Renal pelvis (tissue), 4 donors: ENCODE measurements around the gene PRM3. TPM values are rescaled to one million over a fixed set of nuclear protein-coding genes. Genes with fewer than 3 reads are reported as not detected.
"Not testable (repeated sequence)": the region's sequence is repeated elsewhere in the genome, so short reads cannot be mapped to it uniquely, and the experiment has no call there.

Experiments used
- DNase-seq: peaks from one replicate; pipeline ENCODE4 v3.0.0-alpha.2; 2013
- polyA plus RNA-seq, 3 donors: library from polyadenylated mRNA; unstranded; fragments of 120-200 nt; gene quantifications; one replicate each; pipeline ENCODE4 v1.2.1, GENCODE V29; 2013; ENCODE audit not compliant: insufficient read length in 3 of 3

The PRM3 gene
- polyA plus RNA-seq, 3 donors: not detected

DNA sequence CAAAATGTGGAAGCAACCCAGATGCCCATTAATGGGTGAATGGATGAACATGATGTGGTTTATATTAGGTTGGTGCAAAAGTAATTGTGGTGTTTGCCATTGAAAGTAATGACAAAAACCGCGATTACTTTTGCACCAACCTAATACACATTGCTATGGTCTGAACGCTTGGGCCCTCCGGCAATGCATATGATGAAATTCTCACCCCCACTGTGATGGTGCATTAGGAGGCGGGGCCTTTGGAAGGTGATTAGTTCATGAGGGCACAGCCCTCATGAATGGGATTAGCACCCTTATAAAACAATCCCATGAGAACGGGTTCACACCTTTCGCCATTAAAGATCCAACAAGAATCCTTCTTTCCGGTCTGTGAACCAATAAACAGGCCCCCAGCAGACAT lies 33.0 kb upstream of the PRM3 start:
- DNase-seq: no peak

DNA sequence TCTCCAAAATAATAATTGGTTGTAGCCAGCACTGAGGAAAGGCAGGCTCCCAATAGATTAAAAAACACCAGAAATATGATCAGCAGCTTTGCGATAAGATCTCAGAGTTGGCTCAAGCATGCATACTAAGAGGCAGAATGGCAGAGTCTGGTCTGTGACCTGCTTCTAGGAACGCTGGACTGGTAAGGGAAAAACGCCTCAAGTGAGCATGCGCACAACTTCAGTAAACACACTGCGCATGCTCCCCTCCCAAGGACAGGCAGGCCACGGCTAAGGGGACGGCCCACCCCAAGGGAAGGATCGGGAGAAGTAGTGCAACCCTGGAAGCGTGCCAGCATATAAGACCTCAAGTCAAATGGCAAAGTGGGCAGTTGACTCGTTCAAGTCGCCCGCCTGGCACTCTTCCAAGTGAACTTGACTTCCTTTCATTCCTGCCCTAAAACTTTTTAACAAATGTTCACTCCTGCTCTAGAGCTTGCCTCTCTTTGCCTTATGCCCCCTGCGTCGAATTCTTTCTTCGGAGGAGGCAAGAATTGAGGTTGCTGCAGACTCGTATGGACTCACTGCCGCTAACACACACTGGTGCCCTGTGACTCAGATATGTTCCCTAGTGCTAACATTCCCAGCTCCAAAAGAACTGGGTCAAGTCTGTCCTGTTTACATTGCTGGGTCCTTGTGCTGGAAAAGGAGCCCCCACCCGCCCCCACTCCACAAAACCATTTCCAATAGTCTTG lies 30.1 kb upstream of the PRM3 start:
- no peak for DNase-seq

DNA sequence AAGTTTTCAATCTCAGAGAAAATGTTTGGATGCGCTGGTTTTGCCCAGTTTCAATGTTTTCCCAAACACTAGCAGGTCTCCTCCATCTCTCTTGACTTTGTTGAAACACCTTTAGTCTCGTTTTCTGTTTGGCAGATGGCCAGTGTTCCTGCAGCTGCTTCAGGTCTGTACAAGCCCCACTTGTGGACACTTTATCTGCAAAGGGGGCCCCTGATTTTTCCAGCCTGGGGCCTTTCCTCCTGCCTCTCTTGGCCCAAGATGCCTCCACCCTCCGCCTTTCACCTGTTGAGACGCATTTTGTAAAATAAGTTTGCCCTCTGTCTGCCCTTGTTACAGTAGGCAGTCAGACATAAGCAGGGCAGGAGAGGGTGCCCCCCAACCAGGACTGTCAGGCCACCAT lies 29.5 kb upstream of the PRM3 start:
- no peak for DNase-seq

DNA sequence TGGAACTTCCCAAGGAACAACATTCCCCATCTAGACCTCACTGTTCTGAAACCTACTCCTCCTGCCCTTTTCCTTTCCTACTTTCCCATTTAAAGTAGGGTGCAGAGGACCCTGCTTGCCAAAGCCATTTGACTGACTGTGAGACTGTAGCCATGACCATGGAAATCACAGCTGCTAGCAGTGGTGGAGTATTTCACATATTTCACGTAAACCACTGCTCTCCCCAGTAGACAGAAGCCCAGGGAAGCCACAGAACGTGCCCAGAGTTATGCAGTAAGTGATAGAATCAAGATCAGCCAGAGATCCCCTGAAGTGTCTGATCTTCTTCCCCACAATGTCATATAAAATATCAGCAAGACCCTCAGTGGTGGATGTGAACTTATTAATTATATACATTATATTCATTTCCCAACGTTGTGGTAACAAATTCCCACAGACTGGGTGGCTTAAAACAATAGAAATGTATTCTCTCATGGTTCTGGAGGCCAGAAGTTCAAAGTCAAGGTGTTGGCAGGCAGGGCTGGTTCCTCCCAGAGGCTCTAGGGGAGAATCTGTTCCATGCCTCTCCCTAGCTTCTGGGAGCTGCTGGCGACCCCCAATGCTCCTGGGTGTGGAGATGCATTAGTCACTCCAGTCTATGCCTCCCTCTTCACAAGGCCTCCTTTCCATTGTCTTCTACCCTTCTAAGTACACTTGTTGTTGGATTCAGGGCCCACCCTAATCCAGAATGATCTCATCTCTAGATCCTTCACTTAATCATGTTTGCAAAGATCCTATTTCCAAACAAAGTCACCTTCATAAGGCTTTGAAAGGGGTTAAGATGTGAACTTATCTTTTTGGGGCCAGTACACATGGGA lies 28.4 kb upstream of the PRM3 start:
- no peak for DNase-seq

DNA sequence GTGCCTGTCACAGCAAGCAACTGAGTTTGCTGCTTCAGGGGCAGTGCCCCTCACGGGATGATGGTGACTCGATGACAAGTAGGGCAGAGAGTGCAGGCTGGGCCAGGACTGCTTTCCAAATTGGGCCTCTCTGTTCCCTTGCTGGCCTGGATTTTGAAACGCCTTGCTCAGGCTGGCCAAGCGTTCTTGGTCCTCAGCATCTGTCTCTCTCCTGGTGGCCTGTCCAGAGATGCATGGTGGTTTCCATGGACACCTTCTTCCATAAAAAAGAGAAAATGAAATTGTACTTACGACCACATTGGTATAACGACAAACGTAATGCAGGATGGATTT lies 27.1 kb upstream of the PRM3 start:
- DNase-seq: no peak

DNA sequence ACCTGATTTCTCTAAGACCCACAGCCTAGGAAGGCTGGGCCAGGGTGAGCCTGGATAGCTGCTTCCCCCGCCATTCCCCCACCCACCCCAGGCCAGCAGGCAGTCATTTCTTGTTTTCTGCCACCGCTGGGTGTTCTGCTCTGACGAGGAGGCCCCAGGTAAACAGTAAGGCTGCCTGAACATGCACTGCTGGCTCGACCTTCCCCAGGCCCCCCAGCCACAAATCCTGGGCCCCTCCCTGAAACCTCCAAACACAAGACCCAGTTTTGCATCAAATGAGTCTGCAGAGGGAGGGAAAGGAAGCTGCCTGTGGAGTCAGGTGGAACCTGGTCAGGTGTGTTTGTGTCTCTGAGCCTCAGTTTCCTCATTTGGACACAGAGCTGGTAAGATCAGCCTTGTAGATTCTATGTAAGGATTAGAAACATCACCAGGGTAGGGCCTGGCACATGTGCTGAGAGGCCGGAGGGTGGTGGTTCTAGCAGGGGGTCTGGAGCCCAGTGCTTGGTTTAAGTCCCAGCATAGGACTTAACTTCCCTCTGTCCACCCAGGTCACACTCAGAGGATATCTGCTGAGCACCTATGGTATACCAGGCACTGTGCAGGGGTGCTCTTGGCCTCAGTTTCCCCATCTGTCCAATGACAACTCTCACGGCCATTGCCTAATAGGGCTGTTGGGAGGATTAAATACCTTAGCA lies 26.6 kb upstream of the PRM3 start:
- DNase-seq: no peak

DNA sequence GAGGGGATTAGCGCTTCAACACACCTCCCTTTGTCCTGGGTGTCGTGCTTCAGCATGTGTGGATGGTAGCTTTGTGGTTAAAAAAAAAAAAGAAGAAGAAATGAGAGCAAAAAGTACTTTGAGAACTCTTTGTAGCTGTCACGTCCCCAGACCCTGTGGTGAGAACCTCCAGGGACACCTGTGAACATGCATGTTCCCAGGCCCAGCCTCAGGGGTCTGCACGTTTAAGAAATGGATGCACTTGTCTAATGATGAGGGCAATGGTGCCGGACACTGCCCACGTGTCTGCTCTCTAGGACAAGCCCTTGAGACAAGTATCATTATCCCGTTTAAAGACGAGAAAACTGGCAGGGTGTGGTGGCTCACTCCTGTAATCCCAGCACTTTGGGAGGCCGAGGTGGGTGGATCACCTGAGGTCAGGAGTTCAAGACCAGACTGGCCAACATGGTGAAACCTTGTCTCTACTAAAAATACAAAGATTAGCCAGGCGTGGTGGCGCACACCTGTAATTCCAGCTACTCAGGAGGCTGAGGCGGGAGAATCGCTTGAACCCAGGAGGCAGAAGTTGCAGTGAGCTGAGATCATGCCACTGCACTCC lies 25.6 kb upstream of the PRM3 start:
- not testable (repeated sequence) for DNase-seq

DNA sequence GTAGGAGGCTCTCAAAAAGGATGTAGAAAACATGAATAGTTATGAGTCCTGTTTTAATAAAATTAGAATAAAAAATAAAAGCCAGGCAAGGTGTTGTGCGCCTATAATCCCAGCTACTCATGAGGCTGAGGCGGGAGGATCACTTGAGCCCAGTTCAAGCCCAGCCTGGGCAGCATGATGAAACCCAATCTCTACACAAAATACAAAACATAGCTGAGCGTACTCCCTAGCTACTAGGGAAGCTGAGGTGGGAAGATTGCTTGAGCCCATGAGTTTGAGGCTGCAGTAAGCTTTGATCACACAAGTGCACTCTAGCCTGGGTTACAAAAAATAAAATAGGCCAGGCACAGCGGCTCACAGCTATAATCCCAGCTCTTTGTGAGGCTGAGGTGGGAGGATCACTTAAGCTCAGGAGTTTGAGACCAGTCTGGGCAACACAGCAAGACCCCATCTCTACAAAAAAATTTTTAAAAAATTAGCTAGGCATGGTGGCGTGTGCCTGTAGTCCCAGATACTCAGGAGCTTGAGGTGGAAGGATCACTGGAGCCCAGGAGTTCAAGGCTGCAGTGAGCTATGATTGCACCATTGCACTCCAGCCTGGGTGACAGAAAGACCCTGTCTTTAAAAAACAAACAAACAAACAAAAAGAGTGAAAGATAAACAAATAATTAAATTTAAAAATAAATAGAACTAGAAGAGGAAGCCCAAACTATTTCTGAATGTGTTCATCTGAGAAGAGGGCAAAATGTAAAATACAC lies 24.9 kb upstream of the PRM3 start:
- no peak for DNase-seq

DNA sequence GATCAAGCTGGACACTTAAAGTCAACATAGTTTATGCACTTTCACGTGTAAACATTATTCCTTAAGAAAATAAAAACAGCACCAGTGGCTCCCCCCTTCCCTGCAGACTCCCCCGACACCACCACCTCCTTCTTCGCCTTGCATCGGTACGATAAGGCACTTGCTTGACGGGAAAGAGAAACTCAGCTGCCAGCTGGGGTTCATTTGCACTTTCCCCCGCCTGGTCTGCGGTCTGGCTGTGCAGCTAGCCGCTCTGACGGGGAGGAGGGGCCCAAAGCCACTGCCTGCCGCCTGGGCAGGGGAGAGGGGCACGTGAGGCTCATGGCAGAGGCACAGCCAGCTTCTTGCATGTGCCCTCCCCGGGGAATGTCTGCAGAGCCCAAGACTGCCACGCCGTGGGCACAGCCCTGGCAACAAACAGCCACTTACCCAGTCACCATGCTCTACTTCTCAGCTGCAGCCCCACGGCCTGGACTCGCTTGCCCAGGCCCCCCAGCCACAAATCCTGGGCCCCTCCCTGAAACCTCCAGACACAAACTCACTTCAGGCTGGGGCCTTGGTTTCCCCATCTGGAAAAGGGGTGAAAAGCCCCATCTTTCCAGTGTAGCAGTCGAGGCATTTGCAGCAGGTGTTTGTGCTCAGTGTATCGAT lies 24.2 kb upstream of the PRM3 start:
- DNase-seq: no peak

DNA sequence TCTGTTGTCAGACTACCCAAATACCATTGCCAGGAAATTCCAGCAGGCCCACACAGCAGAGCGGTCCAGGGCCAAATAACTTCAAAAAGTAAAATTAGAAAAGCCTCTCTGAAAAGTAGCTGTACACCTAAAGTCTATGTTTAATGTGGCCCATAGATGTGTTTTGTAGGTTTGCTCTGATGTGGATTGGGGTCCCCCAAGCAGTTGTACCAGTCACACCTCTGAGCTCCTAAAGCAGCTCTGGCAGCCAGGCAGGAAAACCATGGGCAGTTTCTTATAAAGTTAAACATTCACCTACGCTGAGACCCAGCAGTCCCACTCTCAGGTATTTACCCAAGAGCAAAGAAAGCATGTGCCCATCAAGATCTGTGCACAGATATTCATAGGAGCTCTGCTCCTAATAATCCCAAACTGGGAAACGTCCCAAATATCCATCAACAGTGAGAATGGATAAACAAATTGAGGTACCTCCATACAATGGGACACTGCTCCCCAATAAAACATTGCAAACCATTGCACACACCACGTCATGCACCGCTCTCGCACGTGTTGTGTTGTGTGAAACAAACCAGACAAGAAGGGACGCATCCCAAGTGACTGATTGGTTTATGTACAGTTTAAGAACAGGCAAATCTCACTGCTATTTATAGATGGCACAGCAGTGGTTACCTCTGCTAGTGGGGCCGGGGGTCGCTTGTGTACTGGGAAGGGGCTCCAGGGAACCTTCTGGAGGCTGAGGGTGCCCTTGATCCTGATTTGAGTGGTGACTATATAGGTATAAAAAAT lies 23.5 kb upstream of the PRM3 start:
- DNase-seq: no peak

DNA sequence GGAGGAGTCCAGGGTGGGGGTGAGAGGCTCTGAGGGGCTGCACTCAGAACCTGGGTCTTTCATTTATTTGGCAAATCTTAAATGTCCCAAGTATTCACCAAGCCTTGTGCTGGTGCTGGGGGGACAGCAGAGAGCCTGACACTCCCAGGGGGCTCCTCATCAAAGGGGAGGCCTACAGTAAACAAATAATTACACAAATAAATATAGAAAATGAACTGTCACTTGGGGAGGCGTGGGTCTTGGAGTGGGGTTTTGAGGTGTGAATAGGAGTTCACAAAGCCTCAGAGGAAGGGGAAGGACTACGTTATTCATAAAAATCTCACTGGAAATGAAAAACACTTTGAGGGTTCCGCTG lies 22.9 kb upstream of the PRM3 start:
- no peak for DNase-seq

DNA sequence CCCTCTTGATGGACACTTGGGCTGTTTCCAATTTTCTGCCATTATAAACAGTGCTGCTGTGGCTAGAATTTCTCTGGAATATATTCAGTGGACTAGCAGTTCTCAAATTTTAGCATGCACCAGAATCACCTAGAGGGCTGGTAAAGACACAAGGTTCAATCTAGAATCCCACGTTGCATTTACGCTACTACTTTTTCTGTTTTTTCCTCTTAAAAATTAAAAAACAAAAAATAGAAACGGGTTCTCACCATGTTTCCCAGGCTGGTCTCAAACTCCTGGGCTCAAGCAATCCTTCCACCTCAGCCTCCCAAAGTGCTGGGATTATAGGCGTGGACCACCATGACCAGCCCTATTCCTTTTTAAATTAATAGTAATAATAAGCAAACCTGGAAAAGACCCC lies 22.2 kb upstream of the PRM3 start:
- DNase-seq: no peak

DNA sequence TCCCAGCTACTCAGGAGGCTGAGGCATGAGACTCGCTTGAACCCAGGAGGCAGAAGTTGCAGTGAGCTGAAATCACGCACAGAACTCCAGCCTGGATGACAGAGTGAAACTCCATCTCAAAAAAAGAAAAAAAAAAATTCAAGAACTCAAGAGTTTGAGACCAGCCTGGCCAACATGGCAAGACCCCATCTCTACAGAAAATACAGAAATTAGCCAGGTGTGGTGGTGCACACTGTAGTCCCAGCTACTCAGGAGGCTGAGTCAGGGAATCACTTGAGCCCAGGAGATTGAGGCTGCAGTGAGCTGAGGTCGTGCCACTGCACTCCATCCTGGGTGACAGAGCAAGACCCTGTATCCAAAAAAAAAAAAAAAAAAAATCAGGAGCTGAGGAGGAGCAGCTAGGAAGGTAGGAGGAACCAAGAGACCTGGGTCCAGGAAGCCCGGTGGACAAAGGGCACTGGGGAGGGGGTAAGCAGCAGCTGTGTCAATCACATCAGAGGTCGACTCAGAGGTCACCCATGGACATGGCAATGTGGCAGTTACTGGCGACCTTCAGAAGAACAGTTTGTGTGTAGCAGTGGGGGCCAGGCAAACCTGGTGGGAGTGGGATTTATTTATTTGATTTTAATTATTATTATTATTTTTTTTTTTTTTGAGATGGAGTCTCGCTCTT lies 18.8 kb upstream of the PRM3 start:
- DNase-seq: no peak

DNA sequence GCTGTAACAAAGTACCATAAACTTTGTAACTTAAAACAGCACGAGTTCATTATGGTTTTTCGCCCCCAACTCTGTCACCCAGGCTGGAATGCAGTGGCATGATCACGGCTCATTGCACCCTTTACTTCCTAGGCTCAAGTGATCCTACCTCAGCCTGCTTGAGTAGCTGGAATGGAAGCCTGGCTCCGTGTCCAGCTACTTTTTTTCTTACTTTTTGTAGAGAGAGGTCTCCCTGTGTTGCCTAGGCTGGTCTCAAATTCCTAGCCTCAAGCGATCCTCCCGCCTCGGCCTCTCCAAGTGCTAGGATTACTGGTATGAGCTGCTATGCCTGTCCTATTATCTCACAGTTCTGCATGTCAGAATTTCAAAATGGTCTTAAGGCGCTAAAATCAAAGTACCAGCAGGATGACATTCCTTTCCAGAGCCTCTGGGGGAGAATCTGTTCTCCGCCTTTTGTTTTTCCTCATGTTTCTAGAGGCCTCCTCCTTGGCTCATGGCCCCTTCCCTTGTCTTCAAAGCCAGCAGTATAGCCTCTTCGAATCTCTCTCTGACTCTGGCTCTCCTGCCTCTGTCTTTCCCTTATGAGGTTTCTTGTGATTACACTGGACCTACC lies 17.8 kb upstream of the PRM3 start:
- DNase-seq: no peak

DNA sequence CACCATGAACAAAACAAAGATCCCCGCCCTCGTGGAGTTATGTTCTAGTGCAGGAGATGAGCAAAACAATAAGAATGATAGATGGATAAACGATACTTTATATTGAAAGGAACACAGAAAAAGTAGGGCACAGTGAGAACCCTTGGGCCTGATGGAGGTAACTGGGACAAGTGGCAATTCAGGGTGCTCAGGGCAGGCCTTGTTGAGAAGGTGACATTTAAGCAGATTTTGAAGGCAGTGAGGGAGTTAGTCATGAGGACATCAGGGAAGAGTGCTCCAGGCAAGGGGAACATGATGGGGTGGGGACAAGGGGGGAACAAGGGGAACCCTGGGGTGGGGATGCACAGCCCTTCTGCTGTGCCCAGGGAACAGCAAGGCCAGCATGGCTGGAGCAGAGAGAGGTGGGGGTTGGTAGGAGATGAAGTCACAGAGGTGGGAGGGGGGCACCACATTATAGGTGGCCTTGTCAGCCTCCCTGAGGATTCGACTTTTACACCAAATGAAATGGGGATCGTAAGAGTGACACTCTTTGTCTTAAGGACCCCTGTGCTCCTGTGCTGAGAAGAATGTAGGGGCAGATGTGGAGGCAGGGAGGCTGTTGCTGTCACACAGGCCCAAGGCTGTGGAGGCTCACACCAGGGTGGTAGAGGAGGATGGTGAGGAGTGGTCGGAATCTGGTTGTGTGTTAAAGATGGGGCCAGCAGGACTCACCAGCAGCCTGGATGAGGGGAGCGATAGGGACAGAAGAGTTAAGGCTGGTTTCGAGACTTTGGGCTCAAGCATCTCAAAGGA lies 16.9 kb upstream of the PRM3 start:
- DNase-seq: no peak

DNA sequence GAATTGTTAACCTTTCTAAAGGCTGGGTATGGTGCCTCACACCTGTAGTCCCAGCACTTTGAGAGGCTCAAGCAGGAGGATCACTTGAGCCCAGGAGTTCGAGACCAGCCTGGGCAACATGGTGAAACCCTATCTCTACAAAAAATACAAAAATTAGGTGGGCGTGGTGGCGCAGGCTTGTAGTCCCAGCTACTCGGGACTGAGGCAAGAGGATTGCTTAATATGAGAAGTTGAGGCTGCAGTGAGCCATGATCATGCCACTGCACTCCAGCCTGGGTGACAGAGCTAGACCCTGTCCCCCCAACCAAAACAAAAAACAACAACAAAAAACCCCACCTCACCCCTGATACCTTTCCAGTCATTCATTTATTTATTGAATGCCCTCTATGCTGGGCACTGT lies 16.3 kb upstream of the PRM3 start:
- DNase-seq: not testable (repeated sequence)

DNA sequence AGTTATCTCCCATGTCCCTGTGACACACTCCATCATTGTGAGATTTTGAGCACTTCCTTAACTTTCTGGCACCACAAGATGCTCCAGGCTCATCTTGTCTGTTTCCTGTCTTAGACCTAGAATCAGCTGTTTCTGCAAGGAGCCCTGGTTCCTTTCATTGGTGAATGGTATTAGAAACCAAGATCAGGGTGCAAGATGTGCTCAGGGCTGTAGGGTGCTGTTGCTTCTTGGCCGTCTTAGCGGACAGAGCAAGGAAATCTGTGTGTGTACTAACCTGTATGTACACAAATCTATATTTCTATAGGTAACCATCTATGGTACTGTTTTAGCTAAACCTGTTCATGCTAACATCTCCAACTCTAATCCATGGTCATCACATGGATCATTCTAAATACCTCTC lies 15.8 kb upstream of the PRM3 start:
- no peak for DNase-seq

DNA sequence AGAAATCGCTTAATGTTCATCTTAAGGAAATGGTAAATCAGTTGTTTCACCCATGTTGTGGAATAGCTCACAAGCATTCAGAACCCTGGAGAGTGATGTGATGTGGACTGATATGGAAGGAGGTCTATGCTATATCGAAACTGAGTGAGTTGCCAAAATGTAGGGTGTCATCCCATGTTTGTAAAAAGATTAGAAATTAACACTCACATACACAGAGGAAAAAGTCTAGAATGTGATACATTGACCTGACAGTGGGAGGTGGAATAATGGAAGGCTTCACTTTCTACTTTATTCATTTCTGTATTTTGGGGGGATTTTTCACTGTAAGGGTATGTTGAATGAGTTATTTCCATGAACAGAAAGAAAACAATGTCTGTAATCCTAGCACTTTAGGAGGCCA lies 12.4 kb upstream of the PRM3 start:
- DNase-seq: no peak

DNA sequence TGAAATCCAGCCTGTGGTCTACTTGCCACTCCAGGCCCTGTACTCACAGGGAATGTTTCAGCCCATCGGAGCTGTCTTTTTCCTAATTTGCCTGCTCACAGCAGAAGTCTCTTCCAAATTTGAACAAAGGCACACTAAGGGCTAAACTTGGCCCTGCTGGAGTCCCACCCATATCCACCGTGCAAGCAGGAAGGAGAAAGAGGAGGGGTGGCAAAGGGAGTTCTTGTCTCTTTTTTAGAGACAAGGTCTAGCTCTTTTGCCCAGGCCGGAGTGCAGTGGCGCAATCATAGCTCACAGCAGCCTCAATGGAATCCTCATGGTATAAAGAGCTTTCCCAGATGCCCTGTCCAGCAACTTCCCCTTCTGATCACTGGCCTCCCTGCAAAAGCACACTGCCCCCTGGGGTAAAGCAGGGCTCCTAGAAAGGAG lies 10.4 kb upstream of the PRM3 start:
- DNase-seq: no peak
